Measurements from ENCODE around the gene LTBP1.

The LTBP1 gene

GRCh38 chr2:33272001-33272400 lies 325.2 kb downstream of the LTBP1 start:
- intact Hi-C loops (cut with DNase I; ENCODE audit: low total_unique reads): loop anchor here (10.0 kb wide), 1 partner anchor 47 kb away; no protein-coding TSS in a partner anchor
- Histone ChIP-seq H3K4me1 (peaks cover 0 to 54% (median 18%) of the 10 kb centered on the region in 4 donors), H3K27ac (peak overlapping the region; percentile 90 to 92), H3K4me3 (no peak overlapping the region), H3K9me3 (no peaks in the 10 kb centered on the region), H3K36me3 (peaks cover 11 to 32% (median 31%) of the 10 kb centered on the region in 3 donors), H3K27me3 (no peaks in the 10 kb centered on the region)
- TF ChIP-seq, protein P1, sequence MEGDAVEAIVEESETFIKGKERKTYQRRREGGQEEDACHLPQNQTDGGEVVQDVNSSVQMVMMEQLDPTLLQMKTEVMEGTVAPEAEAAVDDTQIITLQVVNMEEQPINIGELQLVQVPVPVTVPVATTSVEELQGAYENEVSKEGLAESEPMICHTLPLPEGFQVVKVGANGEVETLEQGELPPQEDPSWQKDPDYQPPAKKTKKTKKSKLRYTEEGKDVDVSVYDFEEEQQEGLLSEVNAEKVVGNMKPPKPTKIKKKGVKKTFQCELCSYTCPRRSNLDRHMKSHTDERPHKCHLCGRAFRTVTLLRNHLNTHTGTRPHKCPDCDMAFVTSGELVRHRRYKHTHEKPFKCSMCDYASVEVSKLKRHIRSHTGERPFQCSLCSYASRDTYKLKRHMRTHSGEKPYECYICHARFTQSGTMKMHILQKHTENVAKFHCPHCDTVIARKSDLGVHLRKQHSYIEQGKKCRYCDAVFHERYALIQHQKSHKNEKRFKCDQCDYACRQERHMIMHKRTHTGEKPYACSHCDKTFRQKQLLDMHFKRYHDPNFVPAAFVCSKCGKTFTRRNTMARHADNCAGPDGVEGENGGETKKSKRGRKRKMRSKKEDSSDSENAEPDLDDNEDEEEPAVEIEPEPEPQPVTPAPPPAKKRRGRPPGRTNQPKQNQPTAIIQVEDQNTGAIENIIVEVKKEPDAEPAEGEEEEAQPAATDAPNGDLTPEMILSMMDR (IDR thresholded peaks at IDR 0.05): no peak
- DNase-seq: no peak

- intact Hi-C loops (cut with DNase I; ENCODE audit: low total_unique reads): loop anchor here (10.0 kb wide), 1 partner anchor 49 kb away; no protein-coding TSS in a partner anchor
- Histone ChIP-seq H3K9me3 (no peaks in the 10 kb centered on the region), H3K27me3 (no peaks in the 10 kb centered on the region), H3K27ac (peak overlapping the region; percentile 90 to 92), H3K4me1 (peaks cover 0 to 54% (median 23%) of the 10 kb centered on the region in 4 donors), H3K36me3 (peaks cover 8 to 32% (median 31%) of the 10 kb centered on the region in 3 donors), H3K4me3 (no peak overlapping the region)
- no peak for DNase-seq
- TF ChIP-seq, protein P1 (IDR thresholded peaks at IDR 0.05): no peak
Observed at GRCh38 chr2:33273479-33273878, 326.7 kb downstream of the LTBP1 start.

GRCh38 chr2:33274524-33274923 lies 327.8 kb downstream of the LTBP1 start:
- Histone ChIP-seq H3K27me3 (no peaks in the 10 kb centered on the region), H3K36me3 (peaks cover 8 to 32% (median 31%) of the 10 kb centered on the region in 3 donors), H3K27ac (peak overlapping the region; percentile 90 to 92), H3K4me1 (peaks cover 0 to 54% (median 21%) of the 10 kb centered on the region in 4 donors), H3K9me3 (no peaks in the 10 kb centered on the region), H3K4me3 (no peak overlapping the region)
- intact Hi-C loops (cut with DNase I; ENCODE audit: low total_unique reads): loop anchor here (10.0 kb wide), 1 partner anchor 50 kb away; no protein-coding TSS in a partner anchor
- no peak for DNase-seq
- TF ChIP-seq, protein P1 (IDR thresholded peaks at IDR 0.05): no peak

DNA sequence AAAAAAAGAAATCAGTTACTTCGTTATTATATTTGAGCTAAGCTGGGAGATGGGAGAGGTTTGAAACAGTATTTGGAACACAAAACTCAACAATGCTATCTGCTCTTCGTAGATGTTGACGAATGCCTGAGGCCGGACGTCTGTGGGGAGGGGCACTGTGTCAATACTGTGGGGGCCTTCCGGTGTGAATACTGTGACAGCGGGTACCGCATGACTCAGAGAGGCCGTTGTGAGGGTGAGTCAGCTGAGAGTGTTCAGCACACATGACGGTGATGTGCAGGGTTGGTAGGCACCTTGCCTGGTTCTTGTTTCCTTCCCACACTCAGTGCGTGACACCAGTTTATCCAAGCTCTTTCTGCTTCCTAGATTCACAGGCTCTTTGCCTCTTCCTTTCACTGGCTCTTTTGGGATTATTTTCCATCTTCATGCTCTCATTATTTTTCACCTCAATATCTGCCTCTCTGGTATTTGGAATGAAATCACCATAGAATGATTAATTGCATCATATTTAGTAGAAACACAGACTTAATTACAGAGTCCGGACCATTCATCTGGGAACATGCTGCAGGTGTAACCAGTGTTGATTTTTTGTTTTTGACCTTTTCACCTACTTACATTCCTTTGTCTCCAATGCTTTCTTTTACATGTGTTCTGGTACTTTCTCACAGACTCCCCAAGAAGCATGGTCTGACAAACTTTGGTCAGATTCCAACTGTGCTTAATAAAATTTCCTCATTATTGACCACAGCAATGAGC lies 329.1 kb downstream of the LTBP1 start:
- no peak overlapping the region for H3K4me3 ChIP-seq
- no peaks in the 10 kb centered on the region for H3K27me3 ChIP-seq
- H3K4me1 ChIP-seq: peaks cover 0 to 65% (median 23%) of the 10 kb centered on the region in 4 donors
- DNase-seq: peak; percentile 78 to 91
- TF ChIP-seq, protein P1 (IDR thresholded peaks at IDR 0.05): no peak
- peak overlapping the region; percentile 90 to 92 for H3K27ac ChIP-seq
- intact Hi-C loops (cut with DNase I; ENCODE audit: low total_unique reads): loop anchor here (10.0 kb wide), 1 partner anchor 51 kb away; no protein-coding TSS in a partner anchor
- H3K36me3 ChIP-seq: peaks cover 10 to 43% (median 38%) of the 10 kb centered on the region in 3 donors
- H3K9me3 ChIP-seq: no peaks in the 10 kb centered on the region

GRCh38 chr2:33277002-33277426 lies 330.3 kb downstream of the LTBP1 start:
- intact Hi-C loops (cut with DNase I; ENCODE audit: low total_unique reads): loop anchor here (10.0 kb wide), 1 partner anchor 52 kb away; no protein-coding TSS in a partner anchor
- H3K27me3 ChIP-seq: no peaks in the 10 kb centered on the region
- H3K4me1 ChIP-seq: peaks cover 0 to 66% (median 23%) of the 10 kb centered on the region in 4 donors
- TF ChIP-seq, protein P1 (IDR thresholded peaks at IDR 0.05): no peak
- peaks cover 17 to 55% (median 44%) of the 10 kb centered on the region in 3 donors for H3K36me3 ChIP-seq
- H3K4me3 ChIP-seq: no peak overlapping the region
- no peak for DNase-seq
- peak overlapping the region; percentile 90 to 92 for H3K27ac ChIP-seq
- H3K9me3 ChIP-seq: no peaks in the 10 kb centered on the region
